ENCODE measurements around the gene ATXN1. TPM values are rescaled to one million over a fixed set of nuclear protein-coding genes. Genes with fewer than 3 reads are reported as not detected.
A peak's percentile ranks its signal among the peaks of the same experiment; 100 is the strongest.

The ATXN1 gene
- total and polyA plus RNA-seq, 2 of the 13 experiments (the other 11 are each of a cell fraction or from before 2014, with no cell fraction given) = 20.7 to 39.5 TPM

GRCh38 chr6:16762268-16762549 lies 949 bp upstream of the ATXN1 start (continued):
- TF ChIP-seq ZNF687 (CRISPR knock-in tag; IDR thresholded peaks at IDR 0.05) (peak; percentile 74; the same call in 1 of the 2 replicates), POLR2A (IDR thresholded peaks at IDR 0.05; ENCODE audit: insufficient read depth in 1 of 2, low read depth in 2 of 2, low read length in 2 of 2) (peak in 1 of 2 experiments; percentile 20; a peak in 2 of 4 replicates), TP53 (CRISPR knock-in tag; conservative IDR thresholded peaks at IDR 0.05) (0 out of 2 replicates have a peak, but pooled peaks have one; percentile 45), THAP9 (CRISPR knock-in tag; IDR thresholded peaks at IDR 0.05; ENCODE audit: borderline replicate concordance) (peak; percentile 50; the same call in 1 of the 2 replicates), HIVEP1 (CRISPR knock-in tag; IDR thresholded peaks at IDR 0.05) (0 out of 2 replicates have a peak, but pooled peaks have one; percentile 35), ZNF12 (CRISPR knock-in tag; IDR thresholded peaks at IDR 0.05) (no peak), PRMT3 (CRISPR knock-in tag; IDR thresholded peaks at IDR 0.05; ENCODE audit: borderline replicate concordance, low read depth) (no peak), PITX1 (CRISPR knock-in tag; IDR thresholded peaks at IDR 0.05) (no peak), ZSCAN20 (CRISPR knock-in tag; IDR thresholded peaks at IDR 0.05; ENCODE audit: borderline replicate concordance) (peak; percentile 45; the same call in 1 of the 2 replicates), REL (CRISPR knock-in tag; conservative IDR thresholded peaks at IDR 0.05) (0 out of 2 replicates have a peak, but pooled peaks have one; percentile 47), ISX (CRISPR knock-in tag; conservative IDR thresholded peaks at IDR 0.05) (0 out of 2 replicates have a peak, but pooled peaks have one; percentile 17), NKX3-1 (CRISPR knock-in tag; IDR thresholded peaks at IDR 0.05) (0 out of 2 replicates have a peak, but pooled peaks have one; percentile 60), THAP11 (CRISPR knock-in tag; IDR thresholded peaks at IDR 0.05) (no peak; the same call in 1 of the 2 replicates), MBNL3 (CRISPR knock-in tag; conservative IDR thresholded peaks at IDR 0.05) (no peak)
- TF ChIP-seq, protein P1, sequence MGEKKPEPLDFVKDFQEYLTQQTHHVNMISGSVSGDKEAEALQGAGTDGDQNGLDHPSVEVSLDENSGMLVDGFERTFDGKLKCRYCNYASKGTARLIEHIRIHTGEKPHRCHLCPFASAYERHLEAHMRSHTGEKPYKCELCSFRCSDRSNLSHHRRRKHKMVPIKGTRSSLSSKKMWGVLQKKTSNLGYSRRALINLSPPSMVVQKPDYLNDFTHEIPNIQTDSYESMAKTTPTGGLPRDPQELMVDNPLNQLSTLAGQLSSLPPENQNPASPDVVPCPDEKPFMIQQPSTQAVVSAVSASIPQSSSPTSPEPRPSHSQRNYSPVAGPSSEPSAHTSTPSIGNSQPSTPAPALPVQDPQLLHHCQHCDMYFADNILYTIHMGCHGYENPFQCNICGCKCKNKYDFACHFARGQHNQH (CRISPR knock-in tag; IDR thresholded peaks at IDR 0.05) = peak; percentile 13; the same call in 1 of the 2 replicates
- TF ChIP-seq, protein P2, sequence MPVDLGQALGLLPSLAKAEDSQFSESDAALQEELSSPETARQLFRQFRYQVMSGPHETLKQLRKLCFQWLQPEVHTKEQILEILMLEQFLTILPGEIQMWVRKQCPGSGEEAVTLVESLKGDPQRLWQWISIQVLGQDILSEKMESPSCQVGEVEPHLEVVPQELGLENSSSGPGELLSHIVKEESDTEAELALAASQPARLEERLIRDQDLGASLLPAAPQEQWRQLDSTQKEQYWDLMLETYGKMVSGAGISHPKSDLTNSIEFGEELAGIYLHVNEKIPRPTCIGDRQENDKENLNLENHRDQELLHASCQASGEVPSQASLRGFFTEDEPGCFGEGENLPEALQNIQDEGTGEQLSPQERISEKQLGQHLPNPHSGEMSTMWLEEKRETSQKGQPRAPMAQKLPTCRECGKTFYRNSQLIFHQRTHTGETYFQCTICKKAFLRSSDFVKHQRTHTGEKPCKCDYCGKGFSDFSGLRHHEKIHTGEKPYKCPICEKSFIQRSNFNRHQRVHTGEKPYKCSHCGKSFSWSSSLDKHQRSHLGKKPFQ (CRISPR knock-in tag; IDR thresholded peaks at IDR 0.05; ENCODE audit: insufficient replicate concordance) = peak; percentile 10
- TF ChIP-seq, protein P3, sequence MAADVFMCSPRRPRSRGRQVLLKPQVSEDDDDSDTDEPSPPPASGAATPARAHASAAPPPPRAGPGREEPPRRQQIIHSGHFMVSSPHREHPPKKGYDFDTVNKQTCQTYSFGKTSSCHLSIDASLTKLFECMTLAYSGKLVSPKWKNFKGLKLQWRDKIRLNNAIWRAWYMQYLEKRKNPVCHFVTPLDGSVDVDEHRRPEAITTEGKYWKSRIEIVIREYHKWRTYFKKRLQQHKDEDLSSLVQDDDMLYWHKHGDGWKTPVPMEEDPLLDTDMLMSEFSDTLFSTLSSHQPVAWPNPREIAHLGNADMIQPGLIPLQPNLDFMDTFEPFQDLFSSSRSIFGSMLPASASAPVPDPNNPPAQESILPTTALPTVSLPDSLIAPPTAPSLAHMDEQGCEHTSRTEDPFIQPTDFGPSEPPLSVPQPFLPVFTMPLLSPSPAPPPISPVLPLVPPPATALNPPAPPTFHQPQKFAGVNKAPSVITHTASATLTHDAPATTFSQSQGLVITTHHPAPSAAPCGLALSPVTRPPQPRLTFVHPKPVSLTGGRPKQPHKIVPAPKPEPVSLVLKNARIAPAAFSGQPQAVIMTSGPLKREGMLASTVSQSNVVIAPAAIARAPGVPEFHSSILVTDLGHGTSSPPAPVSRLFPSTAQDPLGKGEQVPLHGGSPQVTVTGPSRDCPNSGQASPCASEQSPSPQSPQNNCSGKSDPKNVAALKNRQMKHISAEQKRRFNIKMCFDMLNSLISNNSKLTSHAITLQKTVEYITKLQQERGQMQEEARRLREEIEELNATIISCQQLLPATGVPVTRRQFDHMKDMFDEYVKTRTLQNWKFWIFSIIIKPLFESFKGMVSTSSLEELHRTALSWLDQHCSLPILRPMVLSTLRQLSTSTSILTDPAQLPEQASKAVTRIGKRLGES (CRISPR knock-in tag; IDR thresholded peaks at IDR 0.05; ENCODE audit: borderline replicate concordance) = 0 out of 2 replicates have a peak, but pooled peaks have one; percentile 29
